ENCODE data around the gene MYL11.
"Not testable (repeated sequence)": the region's sequence is repeated elsewhere in the genome, so short reads cannot be mapped to it uniquely, and the experiment has no call there.

Gene MYL11

GRCh38 chr16:30374538-30374937 lies at the start of gene MYL11:
Gene MYL11, plus strand, starts transcription at chr16:30374802. Its CDS starts 56 bp downstream, at chr16:30374858.
- no peak for DNase-seq (ENCODE audit: low read depth, low spot score)

GRCh38 chr16:30334473-30334989 lies 40.1 kb upstream of the MYL11 start:
- DNase-seq (ENCODE audit: low read depth, low spot score): peak; percentile 90

GRCh38 chr16:30335028-30335597 lies 39.5 kb upstream of the MYL11 start:
- DNase-seq (ENCODE audit: low read depth, low spot score): peak; percentile 92

GRCh38 chr16:30335598-30336474 lies 38.8 kb upstream of the MYL11 start:
- DNase-seq (ENCODE audit: low read depth, low spot score): no peak

GRCh38 chr16:30337964-30338357 lies 36.6 kb upstream of the MYL11 start:
- DNase-seq (ENCODE audit: low read depth, low spot score): not testable (repeated sequence)

- not testable (repeated sequence) for DNase-seq (ENCODE audit: low read depth, low spot score)
Observed at GRCh38 chr16:30338715-30339114, 35.9 kb upstream of the MYL11 start.

- no peak for DNase-seq (ENCODE audit: low read depth, low spot score)
Observed at GRCh38 chr16:30340621-30341020, 34.0 kb upstream of the MYL11 start.

- not testable (repeated sequence) for DNase-seq (ENCODE audit: low read depth, low spot score)
Observed at GRCh38 chr16:30341971-30342370, 32.6 kb upstream of the MYL11 start.

- DNase-seq (ENCODE audit: low read depth, low spot score): no peak
Observed at GRCh38 chr16:30342751-30343490, 31.7 kb upstream of the MYL11 start.

- DNase-seq (ENCODE audit: low read depth, low spot score): not testable (repeated sequence)
Observed at GRCh38 chr16:30343491-30343820, 31.1 kb upstream of the MYL11 start.

GRCh38 chr16:30346286-30346685 lies 28.3 kb upstream of the MYL11 start:
- no peak for DNase-seq (ENCODE audit: low read depth, low spot score)

GRCh38 chr16:30348113-30348512 lies 26.5 kb upstream of the MYL11 start:
- DNase-seq (ENCODE audit: low read depth, low spot score): no peak

- DNase-seq (ENCODE audit: low read depth, low spot score): no peak
Observed at GRCh38 chr16:30348929-30349328, 25.7 kb upstream of the MYL11 start.

- DNase-seq (ENCODE audit: low read depth, low spot score): no peak
Observed at GRCh38 chr16:30349675-30350074, 24.9 kb upstream of the MYL11 start.

GRCh38 chr16:30350134-30350871 lies 24.3 kb upstream of the MYL11 start:
- DNase-seq (ENCODE audit: low read depth, low spot score): peak; percentile 34

- DNase-seq (ENCODE audit: low read depth, low spot score): no peak
Observed at GRCh38 chr16:30351001-30351441, 23.6 kb upstream of the MYL11 start.

- DNase-seq (ENCODE audit: low read depth, low spot score): peak; percentile 97
Observed at GRCh38 chr16:30351586-30352419, 22.8 kb upstream of the MYL11 start.

- DNase-seq (ENCODE audit: low read depth, low spot score): no peak
Observed at GRCh38 chr16:30352488-30353401, 21.9 kb upstream of the MYL11 start.

GRCh38 chr16:30353438-30354129 lies 21.0 kb upstream of the MYL11 start:
- no peak for DNase-seq (ENCODE audit: low read depth, low spot score)

Measured in astrocyte of the hippocampus (primary cell).